Posterior vena cava (tissue), 2 donors: ENCODE data around the gene CDC45. TPM values are rescaled to one million over a fixed set of nuclear protein-coding genes. Genes with fewer than 3 reads are reported as not detected.

Source experiments
- DNase-seq: peaks from one replicate; pipeline ENCODE4 v3.0.0-alpha.2; 2020; ENCODE audit warnings: low spot score
- intact Hi-C, 2 donors: fragments of 100-400 bp; cut with DNase I; formaldehyde crosslinking; loops; one replicate each; pipeline versions ENCODE4 v1.14.1 to v1.14.2; 2022 to 2023
- total RNA-seq, 2 donors: library from RNA; stranded (reverse); fragmentation: NEBNext Ultra II Directional; extraction: Animal tissue kit (Norgen Biotek cat#: 25700); gene quantifications; one replicate each; pipeline ENCODE4 v1.2.1, GENCODE V29; 2021
- donor health status: DM: yes; HTN: yes; CAD: no.
- donor health status: DM: yes; HTN: yes; CAD: no.

CDC45 gene
- total RNA-seq, 2 donors from 2014 or later, result 0.71 to 1.7 TPM

DNA sequence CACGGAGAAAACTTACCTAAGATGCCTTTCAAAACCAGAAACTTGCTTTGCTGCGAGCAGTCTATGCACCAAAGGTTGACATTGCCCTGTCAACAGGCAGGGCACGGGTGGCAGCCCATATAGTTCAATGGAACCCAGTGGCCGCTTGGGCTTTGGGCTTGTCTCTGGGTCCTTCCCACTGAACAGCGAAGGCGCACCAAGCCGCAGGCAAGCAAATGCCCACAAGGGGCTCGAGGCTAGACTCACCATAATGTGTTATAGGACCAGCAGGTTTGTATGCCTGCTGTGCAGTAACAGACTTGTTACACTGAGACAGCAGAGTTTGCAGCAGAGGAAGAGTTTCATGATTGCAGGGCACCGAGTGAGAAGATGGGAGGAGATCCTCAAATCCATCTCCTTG is 24.1 kb downstream of the CDC45 start:
- peak; percentile 57 for DNase-seq

GRCh38 chr22:19504900-19505734 is 25.4 kb downstream of the CDC45 start:
- peak; percentile 55 for DNase-seq
- intact Hi-C loops, result no loop called here

More for the DNA sequence above, 24.1 kb downstream of the CDC45 start:
- intact Hi-C loops, result no loop called here

- intact Hi-C loops, result no loop called here
Measured at GRCh38 chr22:19505735-19506126, 26.0 kb downstream of the CDC45 start.

DNA sequence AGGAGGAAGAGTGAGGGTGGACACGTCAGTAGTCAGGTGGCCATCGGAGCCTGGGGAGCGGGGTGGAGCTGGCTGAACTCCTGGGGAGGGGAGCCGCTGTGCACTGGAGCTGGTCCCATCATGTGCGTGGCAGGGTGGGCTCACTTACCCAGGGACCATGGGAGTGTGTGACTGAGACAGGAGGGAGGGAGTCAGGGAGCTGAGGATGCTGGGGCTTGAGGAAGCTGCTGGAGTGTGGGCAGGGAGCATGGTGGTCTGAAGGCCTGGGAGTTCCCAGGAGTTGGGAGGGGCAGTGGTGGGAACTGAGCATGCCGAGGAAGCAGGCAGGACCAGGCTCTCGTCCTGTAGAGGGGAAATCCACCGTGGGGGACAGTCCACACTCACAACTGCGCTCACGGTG is 26.5 kb downstream of the CDC45 start:
- intact Hi-C loops, result no loop called here
- peak; percentile 48 for DNase-seq

More at GRCh38 chr22:19505735-19506126, 26.0 kb downstream of the CDC45 start:
- peak; percentile 47 for DNase-seq

DNA sequence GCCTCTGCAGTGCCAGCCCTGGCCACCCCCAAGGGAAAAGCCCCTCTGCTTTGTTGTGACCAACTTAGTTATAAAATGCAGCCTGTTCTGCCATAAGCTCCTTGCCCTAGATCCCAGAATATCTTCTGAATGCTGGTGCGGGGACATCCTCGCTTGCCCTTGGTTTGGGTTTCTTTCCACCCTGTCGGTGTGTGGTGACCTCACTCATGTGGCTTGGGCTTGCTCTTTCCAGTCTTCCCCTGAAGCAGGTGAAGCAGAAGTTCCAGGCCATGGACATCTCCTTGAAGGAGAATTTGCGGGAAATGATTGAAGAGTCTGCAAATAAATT is 27.8 kb downstream of the CDC45 start:
- peak; percentile 55 for DNase-seq
- intact Hi-C loops, result no loop called here

DNA sequence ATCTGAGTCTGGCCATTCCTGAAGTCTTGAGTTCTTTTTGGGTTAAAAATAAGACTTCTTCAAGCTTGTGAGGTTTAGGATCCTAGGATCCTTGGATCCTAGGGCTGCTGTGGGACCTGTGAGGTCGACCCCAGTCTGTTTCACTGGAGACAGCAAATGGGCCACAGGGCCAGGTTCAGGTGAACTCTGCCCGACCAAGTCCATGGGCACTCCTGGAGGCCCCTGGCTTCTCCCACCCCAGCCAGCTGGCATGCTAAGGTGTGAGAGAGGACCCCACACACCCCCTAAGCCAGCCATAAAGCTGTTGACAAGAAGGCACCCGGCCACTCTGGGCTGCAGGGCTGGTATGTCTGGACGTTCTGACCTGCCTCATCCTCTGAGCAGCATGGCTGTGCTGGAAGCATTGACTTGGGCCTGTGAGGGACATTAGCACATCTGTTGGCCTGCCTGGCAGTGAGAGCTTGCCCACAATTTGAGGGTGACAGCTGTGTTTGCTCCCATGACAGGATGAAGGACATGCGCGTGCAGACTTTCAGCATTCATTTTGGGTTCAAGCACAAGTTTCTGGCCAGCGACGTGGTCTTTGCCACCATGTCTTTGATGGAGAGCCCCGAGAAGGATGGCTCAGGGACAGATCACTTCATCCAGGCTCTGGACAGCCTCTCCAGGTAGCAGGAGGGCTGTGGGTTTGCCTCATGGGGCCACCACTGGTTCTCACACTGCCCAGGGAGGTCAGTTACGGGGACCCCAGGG is 28.5 kb downstream of the CDC45 start:
- DNase-seq, result peak; percentile 47
- intact Hi-C loops, result no loop called here

DNA sequence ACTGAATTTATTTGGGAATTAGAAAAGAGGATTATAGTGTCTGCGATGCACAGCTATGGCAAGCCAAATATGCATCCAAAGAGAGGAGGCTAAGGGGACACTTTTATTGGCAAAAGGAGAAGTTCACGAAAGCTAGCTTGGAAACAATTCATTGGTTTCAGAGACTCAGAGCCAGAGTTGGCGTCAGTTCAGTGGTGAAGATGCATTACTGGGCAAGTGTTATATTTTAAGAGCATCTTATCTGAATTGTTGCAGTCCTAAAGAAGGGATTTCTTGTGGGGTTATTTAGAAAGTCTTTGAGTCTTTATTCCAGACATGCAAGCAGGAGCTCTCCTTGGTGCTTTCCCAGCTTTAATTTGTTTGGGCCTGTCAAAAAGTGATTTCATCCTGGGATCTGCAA is 29.5 kb downstream of the CDC45 start:
- no peak for DNase-seq
- intact Hi-C loops, result no loop called here

DNA sequence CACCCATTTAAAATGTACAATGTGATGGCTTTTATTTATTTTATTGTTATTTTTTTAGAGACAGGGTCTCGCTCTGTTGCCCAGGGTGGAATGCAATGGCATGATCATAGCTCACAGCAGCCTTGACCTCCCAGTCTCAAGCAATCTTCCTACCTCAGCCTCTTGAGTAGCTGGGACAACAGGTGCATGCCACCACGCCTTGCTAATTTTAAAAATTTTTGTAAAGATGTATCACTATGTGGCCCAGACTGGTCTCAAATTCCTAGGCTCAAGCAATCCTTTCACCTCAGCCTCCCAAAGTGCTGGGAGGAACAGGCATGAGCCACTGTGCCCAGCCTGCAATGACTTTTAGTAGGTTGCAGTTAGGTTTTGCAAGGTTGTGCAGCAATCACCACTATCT is 30.2 kb downstream of the CDC45 start:
- intact Hi-C loops, result loop anchor here in 1 of 2 donors (10.0 kb wide), 1 partner anchor 115 kb away; no protein-coding TSS in a partner anchor
- peak; percentile 15 for DNase-seq

DNA sequence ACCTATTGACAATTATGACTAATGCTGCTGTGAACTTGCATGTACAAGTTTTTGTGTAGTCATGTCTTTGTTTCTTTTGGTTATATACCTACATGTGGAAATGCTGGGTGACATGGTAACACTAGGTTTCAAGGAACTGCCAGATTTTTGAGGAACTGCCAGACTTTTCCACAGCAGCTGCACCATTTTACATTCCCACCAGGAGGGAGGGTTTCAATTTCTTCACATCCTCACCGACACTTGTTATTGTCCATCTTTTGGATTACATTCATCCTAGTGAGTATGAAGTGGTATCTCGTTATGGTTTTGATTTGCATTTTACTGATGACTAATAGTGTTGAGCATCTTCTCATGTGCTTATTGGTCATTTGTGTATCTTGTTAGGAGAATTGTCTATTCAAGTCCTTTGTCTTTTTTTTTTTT is 31.2 kb downstream of the CDC45 start:
- no peak for DNase-seq
- intact Hi-C loops, result loop anchor here in 1 of 2 donors (10.0 kb wide), 1 partner anchor 114 kb away; no protein-coding TSS in a partner anchor

- DNase-seq, result no peak
- intact Hi-C loops, result loop anchor here in 1 of 2 donors (10.0 kb wide), 1 partner anchor 111 kb away; no protein-coding TSS in a partner anchor
Measured at GRCh38 chr22:19513823-19514222, 34.1 kb downstream of the CDC45 start.

DNA sequence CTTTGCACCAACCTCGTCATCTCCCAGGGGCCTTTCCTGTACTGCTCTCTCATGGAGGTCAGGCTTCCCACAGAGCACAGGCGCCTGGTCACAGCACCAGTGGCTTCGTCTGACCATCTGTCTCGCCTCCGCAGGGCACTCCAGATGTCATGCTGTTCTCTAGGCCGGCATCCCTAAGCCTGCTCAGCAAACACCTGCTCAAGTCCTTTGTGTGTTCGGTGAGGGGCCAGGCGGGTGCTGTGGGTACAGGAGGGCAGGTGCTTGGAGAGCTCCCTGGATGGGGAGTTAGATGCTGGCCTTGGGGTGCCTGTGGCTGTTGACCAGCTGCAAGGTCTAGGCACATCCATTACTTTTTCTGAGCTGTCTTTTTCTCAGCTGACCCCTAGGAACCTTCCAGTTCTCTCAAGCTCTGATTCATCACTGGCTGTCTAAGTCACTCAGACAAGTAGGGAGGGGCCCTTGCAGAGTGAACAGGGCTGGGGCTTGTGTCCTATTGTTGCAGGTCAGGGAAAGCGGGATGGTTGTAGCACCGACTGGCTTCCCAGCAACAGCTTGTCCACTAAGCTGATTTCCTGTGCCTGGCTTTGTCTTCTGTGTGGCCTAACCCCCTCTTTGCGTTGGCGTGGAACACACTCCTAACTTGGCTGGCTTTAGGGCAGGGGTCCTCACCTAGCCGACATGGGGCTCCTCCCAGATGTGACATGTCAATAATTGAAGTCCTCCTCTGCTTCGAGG is 35.3 kb downstream of the CDC45 start:
- intact Hi-C loops, result loop anchor here in 1 of 2 donors (10.0 kb wide), 1 partner anchor 110 kb away; no protein-coding TSS in a partner anchor
- peak; percentile 49 for DNase-seq

- intact Hi-C loops, result loop anchor here in 1 of 2 donors (10.0 kb wide), 1 partner anchor 109 kb away; no protein-coding TSS in a partner anchor
- peak; percentile 58 for DNase-seq
Measured at GRCh38 chr22:19515654-19516377, 36.1 kb downstream of the CDC45 start.

GRCh38 chr22:19516378-19517170 is 36.9 kb downstream of the CDC45 start:
- peak; percentile 44 for DNase-seq
- intact Hi-C loops, result loop anchor here in 1 of 2 donors (10.0 kb wide), 1 partner anchor 108 kb away; no protein-coding TSS in a partner anchor

DNA sequence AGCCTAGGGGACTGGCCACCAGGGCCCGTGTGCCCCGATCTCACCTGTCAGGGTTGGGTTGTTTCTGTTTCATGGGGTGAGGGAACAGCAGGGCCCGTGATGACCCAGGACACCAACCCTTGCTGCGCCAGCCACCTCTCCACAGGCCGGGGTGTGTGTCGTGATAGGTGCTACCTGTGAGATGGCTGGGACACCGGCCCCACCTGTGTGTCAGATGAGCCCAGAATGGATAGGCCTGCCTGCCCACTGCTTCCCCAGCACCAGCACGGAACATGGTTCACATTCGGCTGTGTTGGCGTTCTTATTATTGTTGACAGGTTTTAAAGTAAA is 37.4 kb downstream of the CDC45 start:
- DNase-seq, result peak; percentile 58
- intact Hi-C loops, result loop anchor here in 1 of 2 donors (10.0 kb wide), 1 partner anchor 108 kb away; no protein-coding TSS in a partner anchor

DNA sequence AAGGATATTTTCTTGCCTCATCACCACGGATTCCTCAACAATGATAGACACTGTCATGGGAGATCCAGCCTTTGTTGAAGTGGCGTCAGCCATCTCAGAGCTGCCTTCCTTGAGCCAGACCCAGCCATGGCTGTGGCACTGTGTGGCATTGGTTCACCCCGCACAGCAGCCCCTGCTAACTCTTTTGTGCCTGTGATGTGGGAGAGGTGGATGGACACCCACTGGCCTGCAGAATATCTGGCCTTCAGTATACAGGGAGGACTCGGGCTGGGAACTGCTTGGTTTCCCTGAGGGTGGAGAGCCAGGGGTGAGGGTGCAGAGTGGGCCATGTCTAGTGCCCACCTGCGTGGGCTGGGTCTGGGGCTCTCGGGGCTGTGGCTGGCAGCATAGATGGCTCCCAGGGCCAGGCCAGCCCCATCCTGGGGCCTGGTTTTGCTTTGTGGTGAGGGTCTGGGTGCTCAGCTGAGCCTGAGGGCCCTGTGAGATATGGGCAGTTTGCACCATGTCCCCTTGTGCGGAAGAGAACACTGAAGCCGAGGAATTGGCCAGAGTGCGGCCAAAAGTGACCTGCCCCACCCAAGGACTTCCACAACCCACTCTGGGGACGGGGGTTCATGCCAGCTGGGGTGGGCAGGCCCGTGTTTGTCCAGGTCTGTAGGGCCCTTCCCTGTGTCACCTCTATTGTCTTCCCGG is 38.3 kb downstream of the CDC45 start:
- DNase-seq, result peak; percentile 67
- intact Hi-C loops, result loop anchor here in 1 of 2 donors (10.0 kb wide), 1 partner anchor 107 kb away; no protein-coding TSS in a partner anchor

- no peak for DNase-seq
- intact Hi-C loops, result loop anchor here in 1 of 2 donors (10.0 kb wide), 1 partner anchor 106 kb away; no protein-coding TSS in a partner anchor
Measured at GRCh38 chr22:19518635-19519034, 38.9 kb downstream of the CDC45 start.
